ENCODE data around the gene AUTS2.

Gene AUTS2

DNA sequence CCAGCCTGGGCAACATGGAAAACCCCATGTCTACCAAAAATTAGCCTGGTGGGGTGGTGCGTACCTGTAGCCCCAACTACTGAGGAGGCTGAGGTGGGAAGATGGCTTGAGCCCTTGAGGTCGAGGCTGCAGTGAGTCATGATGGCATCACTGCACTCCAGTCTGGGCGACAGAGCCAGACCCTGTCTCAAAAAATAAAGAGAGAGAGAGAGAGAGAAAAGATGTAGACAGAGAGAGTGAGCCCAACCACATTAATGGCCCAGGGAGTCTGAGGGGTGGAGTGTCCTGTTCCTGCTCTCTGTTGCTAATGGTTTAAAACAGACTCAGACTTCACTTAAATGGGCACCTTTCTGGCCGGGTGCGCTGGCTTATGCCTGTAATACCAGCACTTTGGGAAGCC is 1078.0 kb downstream of the AUTS2 start:
- Histone ChIP-seq H3K4ac (ENCODE audit: low read depth, low read length) (no peak overlapping the region), H2AK5ac (ENCODE audit: low read length) (no peak overlapping the region), H3K18ac (ENCODE audit: low read length) (no peak overlapping the region), H3K23ac (ENCODE audit: low read length) (no peak overlapping the region), H3K79me2 (ENCODE audit: control insufficient read depth, insufficient read depth, low read length) (no peaks in the 10 kb centered on the region), H3K27ac (ENCODE audit: low read depth, low read length) (no peak overlapping the region), H2BK120ac (ENCODE audit: low read depth, low read length) (no peak overlapping the region), H4K5ac (ENCODE audit: low read length) (no peak overlapping the region), H3K4me1 (ENCODE audit: control insufficient read depth, low read depth, low read length) (peaks cover 7% of the 10 kb centered on the region), H3K27me3 (ENCODE audit: insufficient read depth, low read length, poor library complexity) (peaks cover 9% of the 10 kb centered on the region), H3K36me3 (ENCODE audit: control insufficient read depth, insufficient read depth, low read length) (no peaks in the 10 kb centered on the region), H3K4me3 (ENCODE audit: low read length) (no peak overlapping the region), H3K4me2 (ENCODE audit: low read length) (no peak overlapping the region), H3K79me1 (ENCODE audit: low read length) (no peaks in the 10 kb centered on the region), H2BK15ac (replicated peaks; ENCODE audit: low read depth) (no peak overlapping the region), H3K56ac (ENCODE audit: low read length) (no peak overlapping the region), H4K8ac (ENCODE audit: low read depth, low read length) (no peak overlapping the region), H2BK5ac (ENCODE audit: low read length) (no peak overlapping the region), H3K9ac (ENCODE audit: low read length) (no peak overlapping the region)
- WGBS (ENCODE audit: extremely low coverage, insufficient coverage, low lambda C conversion rate) = no CpG with 5 or more reads among the region's 5 CpGs
- DNase-seq = no peak

DNA sequence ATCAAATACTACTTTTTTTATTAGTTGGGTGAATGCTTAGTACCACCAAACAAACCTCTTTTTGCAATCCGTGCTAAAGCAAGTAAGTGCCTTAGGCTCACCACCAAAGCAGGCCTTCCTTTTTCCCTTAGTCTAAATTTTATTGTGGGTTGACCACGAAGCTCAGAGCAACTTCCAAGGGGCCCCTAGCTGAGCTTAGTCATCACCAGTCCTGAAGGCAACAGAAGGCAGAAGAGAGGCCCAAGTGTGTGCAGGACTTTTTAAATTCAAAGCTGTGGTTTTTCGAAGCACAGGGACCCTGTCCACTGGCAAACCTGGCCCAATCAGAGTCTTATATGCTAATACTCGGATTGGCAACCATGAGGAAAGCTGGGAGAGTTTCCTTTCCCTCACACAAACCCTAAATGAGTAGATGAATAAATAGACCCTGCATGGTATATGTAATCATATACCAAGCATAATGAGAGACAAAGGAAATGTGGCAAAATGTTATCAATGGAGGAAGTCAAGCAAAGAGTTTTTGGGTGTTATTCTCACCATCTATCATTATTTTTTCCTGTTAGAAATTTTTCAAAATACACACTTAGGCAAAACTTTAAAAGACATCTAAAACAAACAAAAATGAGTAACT is 1080.5 kb downstream of the AUTS2 start:
- no CpG with 5 or more reads among the region's 4 CpGs for WGBS (ENCODE audit: extremely low coverage, insufficient coverage, low lambda C conversion rate)
- Histone ChIP-seq H3K79me1 (ENCODE audit: low read length) (no peaks in the 10 kb centered on the region), H3K79me2 (ENCODE audit: control insufficient read depth, insufficient read depth, low read length) (no peaks in the 10 kb centered on the region), H4K5ac (ENCODE audit: low read length) (no peak overlapping the region), H2BK5ac (ENCODE audit: low read length) (no peak overlapping the region), H3K27me3 (ENCODE audit: insufficient read depth, low read length, poor library complexity) (peaks cover 18% of the 10 kb centered on the region), H3K4me3 (ENCODE audit: low read length) (no peak overlapping the region), H3K18ac (ENCODE audit: low read length) (no peak overlapping the region), H3K9ac (ENCODE audit: low read length) (no peak overlapping the region), H3K4me2 (ENCODE audit: low read length) (no peak overlapping the region), H3K4ac (ENCODE audit: low read depth, low read length) (no peak overlapping the region), H2AK5ac (ENCODE audit: low read length) (no peak overlapping the region), H4K8ac (ENCODE audit: low read depth, low read length) (no peak overlapping the region), H2BK15ac (replicated peaks; ENCODE audit: low read depth) (no peak overlapping the region), H3K4me1 (ENCODE audit: control insufficient read depth, low read depth, low read length) (peaks cover 7% of the 10 kb centered on the region), H3K23ac (ENCODE audit: low read length) (no peak overlapping the region), H3K27ac (ENCODE audit: low read depth, low read length) (no peak overlapping the region), H3K36me3 (ENCODE audit: control insufficient read depth, insufficient read depth, low read length) (no peaks in the 10 kb centered on the region), H3K56ac (ENCODE audit: low read length) (no peak overlapping the region), H2BK120ac (ENCODE audit: low read depth, low read length) (no peak overlapping the region)
- DNase-seq = no peak

- Histone ChIP-seq H3K4ac (ENCODE audit: low read depth, low read length) (no peak overlapping the region), H2BK15ac (replicated peaks; ENCODE audit: low read depth) (no peak overlapping the region), H2BK120ac (ENCODE audit: low read depth, low read length) (no peak overlapping the region), H4K5ac (ENCODE audit: low read length) (no peak overlapping the region), H3K18ac (ENCODE audit: low read length) (no peak overlapping the region), H3K36me3 (ENCODE audit: control insufficient read depth, insufficient read depth, low read length) (no peaks in the 10 kb centered on the region), H3K9ac (ENCODE audit: low read length) (no peak overlapping the region), H2BK5ac (ENCODE audit: low read length) (no peak overlapping the region), H3K4me1 (ENCODE audit: control insufficient read depth, low read depth, low read length) (peaks cover 1% of the 10 kb centered on the region), H3K56ac (ENCODE audit: low read length) (no peak overlapping the region), H3K79me2 (ENCODE audit: control insufficient read depth, insufficient read depth, low read length) (no peaks in the 10 kb centered on the region), H3K79me1 (ENCODE audit: low read length) (no peaks in the 10 kb centered on the region), H3K27me3 (ENCODE audit: insufficient read depth, low read length, poor library complexity) (peaks cover 19% of the 10 kb centered on the region), H3K27ac (ENCODE audit: low read depth, low read length) (no peak overlapping the region), H3K4me3 (ENCODE audit: low read length) (no peak overlapping the region), H3K4me2 (ENCODE audit: low read length) (no peak overlapping the region), H3K23ac (ENCODE audit: low read length) (no peak overlapping the region), H4K8ac (ENCODE audit: low read depth, low read length) (no peak overlapping the region), H2AK5ac (ENCODE audit: low read length) (no peak overlapping the region)
- DNase-seq = no peak
- no CpG with 5 or more reads among the region's 4 CpGs for WGBS (ENCODE audit: extremely low coverage, insufficient coverage, low lambda C conversion rate)
These were observed 1081.4 kb downstream of the AUTS2 start for GRCh38 chr7:70679661-70680060.

- H3K4ac ChIP-seq (ENCODE audit: low read depth, low read length) = no peak overlapping the region
- no peak overlapping the region for H3K23ac ChIP-seq (ENCODE audit: low read length)
- no peaks in the 10 kb centered on the region for H3K79me2 ChIP-seq (ENCODE audit: control insufficient read depth, insufficient read depth, low read length)
- H4K8ac ChIP-seq (ENCODE audit: low read depth, low read length) = no peak overlapping the region
- no peak overlapping the region for H3K18ac ChIP-seq (ENCODE audit: low read length)
- H3K27ac ChIP-seq (ENCODE audit: low read depth, low read length) = no peak overlapping the region
- WGBS (ENCODE audit: extremely low coverage, insufficient coverage, low lambda C conversion rate) = no CpG with 5 or more reads among the region's 4 CpGs
- DNase-seq = no peak
- no peak overlapping the region for H2AK5ac ChIP-seq (ENCODE audit: low read length)
- no peaks in the 10 kb centered on the region for H3K36me3 ChIP-seq (ENCODE audit: control insufficient read depth, insufficient read depth, low read length)
- no peak overlapping the region for H3K4me2 ChIP-seq (ENCODE audit: low read length)
- H2BK120ac ChIP-seq (ENCODE audit: low read depth, low read length) = no peak overlapping the region
- H3K56ac ChIP-seq (ENCODE audit: low read length) = no peak overlapping the region
- no peak overlapping the region for H3K4me3 ChIP-seq (ENCODE audit: low read length)
- no peak overlapping the region for H4K5ac ChIP-seq (ENCODE audit: low read length)
- no peaks in the 10 kb centered on the region for H3K79me1 ChIP-seq (ENCODE audit: low read length)
- peaks cover 19% of the 10 kb centered on the region for H3K27me3 ChIP-seq (ENCODE audit: insufficient read depth, low read length, poor library complexity)
- no peak overlapping the region for H2BK15ac ChIP-seq (replicated peaks; ENCODE audit: low read depth)
- H2BK5ac ChIP-seq (ENCODE audit: low read length) = no peak overlapping the region
- no peak overlapping the region for H3K9ac ChIP-seq (ENCODE audit: low read length)
- H3K4me1 ChIP-seq (ENCODE audit: control insufficient read depth, low read depth, low read length) = no peaks in the 10 kb centered on the region
These were observed 1082.0 kb downstream of the AUTS2 start for GRCh38 chr7:70680306-70680705.

DNA sequence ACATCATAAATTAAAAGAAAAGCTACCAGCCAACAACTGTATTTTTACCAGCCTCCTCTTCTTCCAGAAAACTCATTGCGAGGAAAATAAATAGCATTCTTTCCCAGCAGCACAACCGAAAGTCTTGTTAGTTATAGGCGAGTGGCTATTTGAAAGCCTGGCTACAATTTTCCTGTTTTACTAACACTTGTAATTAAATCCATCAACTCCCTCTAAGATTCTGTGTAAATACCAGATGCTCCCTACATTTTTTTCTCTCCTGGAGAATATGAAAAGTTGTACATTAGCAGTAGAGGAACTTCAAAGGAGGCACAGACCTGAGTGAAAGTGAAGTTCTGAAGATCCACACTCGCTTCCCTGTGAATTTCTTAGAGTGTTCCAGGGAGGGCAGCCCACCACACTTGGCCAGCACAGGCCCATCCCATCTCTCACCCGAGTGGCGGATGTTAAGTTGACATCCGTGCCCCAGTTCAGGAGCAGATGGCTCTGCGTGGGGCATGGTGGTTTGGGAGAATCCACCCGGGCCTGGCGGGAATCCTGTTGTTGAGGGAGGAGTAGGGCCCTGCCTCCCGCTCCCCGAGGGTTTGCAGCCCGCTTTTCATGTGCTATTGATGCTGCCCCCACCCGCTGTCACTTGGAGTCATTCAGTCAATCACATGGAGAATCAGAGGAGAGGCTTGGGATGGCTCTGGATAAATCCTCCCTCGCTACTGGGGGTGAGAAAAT is 1082.6 kb downstream of the AUTS2 start:
- H2BK5ac ChIP-seq (ENCODE audit: low read length) = no peak overlapping the region
- no peak overlapping the region for H3K27ac ChIP-seq (ENCODE audit: low read depth, low read length)
- H3K18ac ChIP-seq (ENCODE audit: low read length) = no peak overlapping the region
- no peak for DNase-seq
- no peak overlapping the region for H3K9ac ChIP-seq (ENCODE audit: low read length)
- no peak overlapping the region for H2BK15ac ChIP-seq (replicated peaks; ENCODE audit: low read depth)
- H3K4me1 ChIP-seq (ENCODE audit: control insufficient read depth, low read depth, low read length) = no peaks in the 10 kb centered on the region
- no peaks in the 10 kb centered on the region for H3K79me2 ChIP-seq (ENCODE audit: control insufficient read depth, insufficient read depth, low read length)
- H3K4me2 ChIP-seq (ENCODE audit: low read length) = no peak overlapping the region
- H3K4ac ChIP-seq (ENCODE audit: low read depth, low read length) = no peak overlapping the region
- no peak overlapping the region for H3K23ac ChIP-seq (ENCODE audit: low read length)
- H2AK5ac ChIP-seq (ENCODE audit: low read length) = no peak overlapping the region
- H3K4me3 ChIP-seq (ENCODE audit: low read length) = no peak overlapping the region
- H3K56ac ChIP-seq (ENCODE audit: low read length) = no peak overlapping the region
- peaks cover 22% of the 10 kb centered on the region for H3K27me3 ChIP-seq (ENCODE audit: insufficient read depth, low read length, poor library complexity)
- WGBS (ENCODE audit: extremely low coverage, insufficient coverage, low lambda C conversion rate) = no CpG with 5 or more reads among the region's 15 CpGs
- no peak overlapping the region for H2BK120ac ChIP-seq (ENCODE audit: low read depth, low read length)
- no peak overlapping the region for H4K5ac ChIP-seq (ENCODE audit: low read length)
- H4K8ac ChIP-seq (ENCODE audit: low read depth, low read length) = no peak overlapping the region
- no peaks in the 10 kb centered on the region for H3K79me1 ChIP-seq (ENCODE audit: low read length)
- no peaks in the 10 kb centered on the region for H3K36me3 ChIP-seq (ENCODE audit: control insufficient read depth, insufficient read depth, low read length)

All from mesendoderm (in vitro differentiated cells).